Thoracic aorta (tissue), 2 donors: ENCODE results near the gene ASAP2. TPM values are rescaled to one million over a fixed set of nuclear protein-coding genes. Genes with fewer than 3 reads are reported as not detected.

Experiments used
- ATAC-seq: fragments of 150-250 bp; one replicate; pipeline ENCODE4 v1.8.0; 2017; ENCODE audit warnings: low read depth; ENCODE audit not compliant: insufficient number of reproducible peaks, low FRiP score
- DNase-seq: peaks from one replicate; pipeline ENCODE4 v3.0.0-alpha.2; 2020; ENCODE audit warnings: low spot score
- H3K27ac ChIP-seq, 2 donors: fragments of 200-600 bp; sonication (generic); 1 replicate in 1 of 2; 2 replicates in 1 of 2; pipeline ENCODE4 v1.5.1; 2016; ENCODE audit warnings: mild to moderate bottlenecking in 2 of 2, moderate library complexity in 2 of 2
- H3K27me3 ChIP-seq: fragments of 200-600 bp; sonication (generic); replicated peaks from 2 replicates; pipeline ENCODE4 v1.6.0; 2016; ENCODE audit warnings: mild to moderate bottlenecking; ENCODE audit not compliant: insufficient read depth
- H3K36me3 ChIP-seq: fragments of 200-600 bp; sonication (generic); one replicate; pipeline ENCODE4 v1.5.1; 2016
- H3K4me1 ChIP-seq, 2 donors: fragments of 200-600 bp; sonication (generic); 1 replicate in 1 of 2; 2 replicates in 1 of 2; pipeline versions ENCODE4 v1.5.1 to v1.6.0; 2016; ENCODE audit warnings: low read depth in 2 of 2, mild to moderate bottlenecking in 1 of 2; ENCODE audit not compliant: control insufficient read depth in 1 of 2
- H3K4me3 ChIP-seq: fragments of 200-600 bp; sonication (generic); 2 replicates; pipeline ENCODE4 v1.5.1; 2016; ENCODE audit warnings: mild to moderate bottlenecking
- H3K9me3 ChIP-seq: fragments of 200-600 bp; sonication (generic); 2 replicates; pipeline ENCODE4 v1.5.1; 2016
- CTCF ChIP-seq: fragments of 200-600 bp; sonication (generic); IDR thresholded peaks from one replicate; pipeline ENCODE4 v1.5.1; 2019; ENCODE audit warnings: antibody characterized with exemption
- total RNA-seq, 2 donors: library from RNA; depleted of rRNA; stranded (reverse); fragments of >200 nt; gene quantifications; one replicate each; pipeline versions ENCODE4 v1.1.0 to v1.2.3, GENCODE V29; 2016

The ASAP2 gene
- total RNA-seq, 2 donors from 2014 or later: 58.1 to 102 TPM

GRCh38 chr2:9408641-9409151 lies 202.1 kb downstream of the ASAP2 start:
- no peak for ATAC-seq
- Histone ChIP-seq H3K27ac (peak overlapping the region in 1 of 2 donors; percentile 28), H3K9me3 (no peaks in the 10 kb centered on the region)

GRCh38 chr2:9410108-9410507 lies 203.5 kb downstream of the ASAP2 start:
- TF ChIP-seq CTCF: no peak
- Histone ChIP-seq H3K27me3 (no peaks in the 10 kb centered on the region), H3K9me3 (no peaks in the 10 kb centered on the region), H3K4me3 (no peak overlapping the region), H3K27ac (no peak overlapping the region), H3K36me3 (peaks cover 14% of the 10 kb centered on the region), H3K4me1 (peaks cover 0 to 8% of the 10 kb centered on the region in 2 donors)
- no peak for DNase-seq
- ATAC-seq: no peak

More at GRCh38 chr2:9408641-9409151, 202.1 kb downstream of the ASAP2 start:
- no peaks in the 10 kb centered on the region for H3K27me3 ChIP-seq
- H3K4me1 ChIP-seq: peaks cover 0 to 8% of the 10 kb centered on the region in 2 donors
- peaks cover 14% of the 10 kb centered on the region for H3K36me3 ChIP-seq
- no peak overlapping the region for H3K4me3 ChIP-seq
- no peak for TF ChIP-seq CTCF
- no peak for DNase-seq

GRCh38 chr2:9412781-9413180 lies 206.2 kb downstream of the ASAP2 start:
- Histone ChIP-seq H3K36me3 (peaks cover 10% of the 10 kb centered on the region), H3K27ac (no peak overlapping the region)
- TF ChIP-seq CTCF: no peak

GRCh38 chr2:9415516-9416169 lies 209.0 kb downstream of the ASAP2 start:
- H3K4me1 ChIP-seq: peaks cover 0 to 6% of the 10 kb centered on the region in 2 donors
- ATAC-seq (peak; percentile 65), DNase-seq (no peak)
- no peaks in the 10 kb centered on the region for H3K27me3 ChIP-seq
- no peak overlapping the region for H3K27ac ChIP-seq
- H3K9me3 ChIP-seq: no peaks in the 10 kb centered on the region
- H3K36me3 ChIP-seq: peaks cover 9% of the 10 kb centered on the region
- H3K4me3 ChIP-seq: no peak overlapping the region
- TF ChIP-seq CTCF: no peak

More at GRCh38 chr2:9412781-9413180, 206.2 kb downstream of the ASAP2 start:
- Histone ChIP-seq H3K4me1 (peaks cover 0 to 8% of the 10 kb centered on the region in 2 donors), H3K27me3 (no peaks in the 10 kb centered on the region), H3K4me3 (no peak overlapping the region), H3K9me3 (no peaks in the 10 kb centered on the region)
- DNase-seq: no peak
- no peak for ATAC-seq

GRCh38 chr2:9416267-9416961 lies 209.8 kb downstream of the ASAP2 start:
- H3K4me1 ChIP-seq: peaks cover 0 to 11% of the 10 kb centered on the region in 2 donors

More at GRCh38 chr2:9416267-9416961, 209.8 kb downstream of the ASAP2 start:
- Histone ChIP-seq H3K36me3 (peaks cover 3% of the 10 kb centered on the region), H3K27me3 (no peaks in the 10 kb centered on the region), H3K4me3 (no peak overlapping the region), H3K27ac (no peak overlapping the region), H3K9me3 (no peaks in the 10 kb centered on the region)
- ATAC-seq (no peak), DNase-seq (no peak)
- no peak for TF ChIP-seq CTCF
